Natural killer cell (primary cell): ENCODE measurements around the gene NHS. TPM values are rescaled to one million over a fixed set of nuclear protein-coding genes. Genes with fewer than 3 reads are reported as not detected.

ENCODE experiments used
- ATAC-seq, 3 donors: fragments of 150-1000 bp in 2 of 3; fragments of 200-7000 bp in 1 of 3; cut with Tn5 transposase; 1 replicate in 1 of 3; 2 replicates in 2 of 3; pipeline ENCODE4 v1.10.0; 2021; ENCODE audit warnings: mild to moderate bottlenecking in 2 of 3, moderate library complexity in 2 of 3
- DNase-seq, 2 donors: peaks; one replicate each; pipeline versions ENCODE4 v3.0.0 to v3.0.0-alpha.2; 2013 to 2021; ENCODE audit warnings: mixed read lengths in 1 of 2
- H3K27ac ChIP-seq: one replicate; pipeline ENCODE4 v1.5.1; 2013; ENCODE audit warnings: mild to moderate bottlenecking, low read length
- H3K27me3 ChIP-seq: one replicate; pipeline ENCODE4 v1.6.1; 2013; ENCODE audit warnings: low read length; ENCODE audit not compliant: control insufficient read depth, insufficient read depth
- H3K36me3 ChIP-seq: one replicate; pipeline ENCODE4 v1.6.1; 2013; ENCODE audit warnings: low read length; ENCODE audit not compliant: control insufficient read depth, insufficient read depth
- H3K4me1 ChIP-seq: one replicate; pipeline ENCODE4 v1.6.1; 2013; ENCODE audit warnings: low read length; ENCODE audit not compliant: control insufficient read depth, insufficient read depth
- H3K4me3 ChIP-seq: one replicate; pipeline ENCODE4 v1.5.1; 2013; ENCODE audit warnings: low read length
- H3K9me3 ChIP-seq: one replicate; pipeline ENCODE4 v1.6.1; 2013; ENCODE audit warnings: low read length; ENCODE audit not compliant: control insufficient read depth, insufficient read depth
- H3K27ac Mint-ChIP-seq, 2 donors: one replicate each; pipeline ENCODE4 v1.8.0; 2022; ENCODE audit warnings: mild to moderate bottlenecking in 2 of 2, mixed read lengths in 2 of 2, moderate library complexity in 1 of 2
- H3K27me3 Mint-ChIP-seq, 2 donors: one replicate each; pipeline ENCODE4 v1.8.0; 2022; ENCODE audit warnings: low read depth in 2 of 2, mixed read lengths in 2 of 2
- H3K36me3 Mint-ChIP-seq: one replicate; pipeline ENCODE4 v1.8.0; 2022; ENCODE audit warnings: mixed read lengths
- H3K4me1 Mint-ChIP-seq, 2 donors: one replicate each; pipeline ENCODE4 v1.8.0; 2022; ENCODE audit warnings: mixed read lengths in 2 of 2
- H3K4me3 Mint-ChIP-seq: one replicate; pipeline ENCODE4 v1.8.0; 2022; ENCODE audit warnings: mild to moderate bottlenecking, moderate library complexity, mixed read lengths
- H3K9me3 Mint-ChIP-seq, 2 donors: one replicate each; pipeline ENCODE4 v1.8.0; 2022; ENCODE audit warnings: mixed read lengths in 2 of 2
- CTCF ChIP-seq: fragments of 200-600 bp; IDR thresholded peaks from one replicate; pipeline ENCODE4 v1.8.0; 2022; ENCODE audit warnings: antibody characterized with exemption
- WGBS: methylation state at CpG from one replicate; pipeline ENCODE4 v1.1.7; 2013; ENCODE audit warnings: missing lambda C conversion rate; ENCODE audit not compliant: insufficient coverage; 5-methylcytosine and 5-hydroxymethylcytosine counted together
- intact Hi-C: fragments of 100-400 bp; cut with micrococcal nuclease; formaldehyde crosslinking; loops from one replicate; pipeline ENCODE4 v1.14.2; 2022
- total RNA-seq, 4 donors: library from RNA; stranded (reverse); fragments of 120-200 nt in 1 of 4; gene quantifications; one replicate each; pipeline versions ENCODE4 v1.2.3 to v1.2.4, GENCODE V29; 2013 to 2022

NHS gene
- total RNA-seq, 3 donors from 2014 or later (not counting 1 experiment from before 2014, with no cell fraction given) = 0.05 to 0.28 TPM; not detected in 1

- Mint-ChIP-seq H3K4me1 (no peaks in the 10 kb centered on the region), H3K4me3 (no peak overlapping the region)
- WGBS = 51% methylated on average over 6 of the region's 6 CpGs
Measured at GRCh38 chrX:17414839-17415238, 39.8 kb downstream of the NHS start.

GRCh38 chrX:17415242-17415810 is 40.3 kb downstream of the NHS start:
- no peak overlapping the region for H3K27ac ChIP-seq
- no peak overlapping the region for H3K27ac Mint-ChIP-seq
- H3K9me3 ChIP-seq = no peaks in the 10 kb centered on the region
- no peaks in the 10 kb centered on the region for H3K36me3 Mint-ChIP-seq
- intact Hi-C loops = no loop called here
- H3K36me3 ChIP-seq = no peaks in the 10 kb centered on the region
- TF ChIP-seq CTCF = no peak
- no peaks in the 10 kb centered on the region for H3K4me1 ChIP-seq
- no peak for DNase-seq
- H3K4me1 Mint-ChIP-seq = no peaks in the 10 kb centered on the region
- H3K9me3 Mint-ChIP-seq = peaks cover 0 to 2% of the 10 kb centered on the region in 2 donors
- peaks cover 0 to 3% of the 10 kb centered on the region in 2 donors for H3K27me3 Mint-ChIP-seq
- no peak overlapping the region for H3K4me3 ChIP-seq
- WGBS = 51% methylated on average over 3 of the region's 3 CpGs
- H3K4me3 Mint-ChIP-seq = no peak overlapping the region
- no peaks in the 10 kb centered on the region for H3K27me3 ChIP-seq
- ATAC-seq = no peak

More at GRCh38 chrX:17414839-17415238, 39.8 kb downstream of the NHS start:
- Histone ChIP-seq H3K4me1 (no peaks in the 10 kb centered on the region), H3K27ac (no peak overlapping the region), H3K36me3 (no peaks in the 10 kb centered on the region), H3K27me3 (no peaks in the 10 kb centered on the region), H3K9me3 (no peaks in the 10 kb centered on the region), H3K4me3 (no peak overlapping the region)
- H3K9me3 Mint-ChIP-seq = no peaks in the 10 kb centered on the region
- no peaks in the 10 kb centered on the region for H3K36me3 Mint-ChIP-seq
- no peak for TF ChIP-seq CTCF
- intact Hi-C loops = no loop called here
- H3K27me3 Mint-ChIP-seq = no peaks in the 10 kb centered on the region
- ATAC-seq (no peak), DNase-seq (no peak)
- no peak overlapping the region for H3K27ac Mint-ChIP-seq

- H3K4me1 ChIP-seq = no peaks in the 10 kb centered on the region
- ATAC-seq (no peak), DNase-seq (no peak)
- H3K27ac ChIP-seq = no peak overlapping the region
- Mint-ChIP-seq H3K27ac (no peak overlapping the region), H3K4me3 (no peak overlapping the region), H3K27me3 (peaks cover 0 to 4% of the 10 kb centered on the region in 2 donors), H3K9me3 (peaks cover 0 to 3% of the 10 kb centered on the region in 2 donors), H3K36me3 (no peaks in the 10 kb centered on the region), H3K4me1 (no peaks in the 10 kb centered on the region)
- H3K9me3 ChIP-seq = no peaks in the 10 kb centered on the region
- H3K36me3 ChIP-seq = no peaks in the 10 kb centered on the region
- no peak for TF ChIP-seq CTCF
- intact Hi-C loops = no loop called here
- H3K27me3 ChIP-seq = no peaks in the 10 kb centered on the region
- no peak overlapping the region for H3K4me3 ChIP-seq
Measured at GRCh38 chrX:17417372-17417771, 42.4 kb downstream of the NHS start.

GRCh38 chrX:17425136-17425535 is 50.1 kb downstream of the NHS start:
- 86% methylated on average over 6 of the region's 6 CpGs for WGBS
- Mint-ChIP-seq H3K4me1 (no peaks in the 10 kb centered on the region), H3K27me3 (peaks cover 0 to 3% of the 10 kb centered on the region in 2 donors), H3K36me3 (no peaks in the 10 kb centered on the region), H3K27ac (no peak overlapping the region), H3K4me3 (no peak overlapping the region), H3K9me3 (peaks cover 0 to 3% of the 10 kb centered on the region in 2 donors)
- no peaks in the 10 kb centered on the region for H3K27me3 ChIP-seq
- DNase-seq (no peak), ATAC-seq (no peak)
- H3K4me1 ChIP-seq = no peaks in the 10 kb centered on the region
- no peaks in the 10 kb centered on the region for H3K9me3 ChIP-seq
- H3K4me3 ChIP-seq = no peak overlapping the region
- no peak overlapping the region for H3K27ac ChIP-seq
- intact Hi-C loops = no loop called here
- H3K36me3 ChIP-seq = no peaks in the 10 kb centered on the region
- no peak for TF ChIP-seq CTCF
